Keratinocyte (primary cell): ENCODE results near the gene ARMC5. TPM values are rescaled to one million over a fixed set of nuclear protein-coding genes. Genes with fewer than 3 reads are reported as not detected.

Experiments used
- DNase-seq: peaks from one replicate; pipeline ENCODE4 v3.0.0-alpha.2; 2011; ENCODE audit warnings: low read depth, missing footprints, low spot score
- FAIRE-seq: peaks from 2 replicates; lab custom pipeline; 2011; peaks lifted over from hg19 to GRCh38; lab: Jason Lieb, UNC
- H2AFZ ChIP-seq: 2 replicates; pipeline ENCODE4 v1.6.0; 2012; ENCODE audit warnings: low read length, control low read depth, inconsistent platforms; ENCODE audit not compliant: control insufficient read depth
- H3K27ac ChIP-seq: 2 replicates; pipeline ENCODE4 v1.5.1; 2011; ENCODE audit warnings: low read length; ENCODE audit not compliant: control insufficient read depth, insufficient read depth
- H3K27me3 ChIP-seq: 3 replicates; pipeline ENCODE4 v1.6.0; 2011; ENCODE audit warnings: low read length; ENCODE audit not compliant: control insufficient read depth, insufficient read depth; ENCODE audit errors: extremely low read depth
- H3K36me3 ChIP-seq, 2 experiments: 2 replicates in 1 of 2; 3 replicates in 1 of 2; pipeline ENCODE4 v1.5.1; 2011; ENCODE audit warnings: low read length in 2 of 2, mild to moderate bottlenecking in 1 of 2; ENCODE audit not compliant: control insufficient read depth in 2 of 2, insufficient read depth in 2 of 2; ENCODE audit errors: extremely low read depth in 1 of 2
- H3K4me1 ChIP-seq: 3 replicates; pipeline ENCODE4 v1.5.1; 2011; ENCODE audit warnings: low read length; ENCODE audit not compliant: control insufficient read depth, insufficient read depth; ENCODE audit errors: extremely low read depth
- H3K4me2 ChIP-seq: 3 replicates; pipeline ENCODE4 v1.6.0; 2011; ENCODE audit warnings: low read depth, low read length; ENCODE audit not compliant: control insufficient read depth, insufficient read depth; ENCODE audit errors: extremely low read depth
- H3K4me3 ChIP-seq, 3 experiments: fragments of 200-600 bp in 1 of 3; sonication (generic) in 1 of 3; 2 replicates in 2 of 3; 3 replicates in 1 of 3; pipeline ENCODE4 v1.5.1; 2011 to 2016; ENCODE audit warnings: low read length in 3 of 3, mild to moderate bottlenecking in 3 of 3, control low read depth in 2 of 3, inconsistent platforms in 1 of 3, low read depth in 1 of 3, mixed read lengths in 1 of 3, mixed run types in 1 of 3, moderate library complexity in 1 of 3; ENCODE audit not compliant: control insufficient read depth in 2 of 3, insufficient read depth in 2 of 3; ENCODE audit errors: extremely low read depth in 1 of 3
- H3K79me2 ChIP-seq: 2 replicates; pipeline ENCODE4 v1.6.0; 2012; ENCODE audit warnings: low read length; ENCODE audit not compliant: control insufficient read depth, insufficient read depth
- H3K9ac ChIP-seq: 3 replicates; pipeline ENCODE4 v1.6.0; 2011; ENCODE audit warnings: low read length; ENCODE audit not compliant: control insufficient read depth, insufficient read depth; ENCODE audit errors: extremely low read depth
- H3K9me1 ChIP-seq: 3 replicates; pipeline ENCODE4 v1.6.0; 2011; ENCODE audit warnings: low read length; ENCODE audit not compliant: control insufficient read depth, insufficient read depth; ENCODE audit errors: extremely low read depth
- H3K9me3 ChIP-seq: 2 replicates; pipeline ENCODE4 v1.5.1; 2012; ENCODE audit warnings: low read depth, low read length; ENCODE audit not compliant: control insufficient read depth
- H4K20me1 ChIP-seq: 3 replicates; pipeline ENCODE4 v1.6.0; 2011; ENCODE audit warnings: low read length; ENCODE audit not compliant: control insufficient read depth, insufficient read depth; ENCODE audit errors: extremely low read depth
- EZH2 ChIP-seq: IDR thresholded peaks from one replicate; pipeline ENCODE4 v1.6.1; 2012; ENCODE audit warnings: inconsistent platforms, mild to moderate bottlenecking, low read length, moderate library complexity
- dilution Hi-C: fragments of 300-500 bp; cut with MboI; formaldehyde crosslinking; loops from one replicate; pipeline ENCODE4 v1.7.0; 2020; ENCODE audit warnings: low sequenced_read_pairs; ENCODE audit not compliant: extremely low pct_ligation_motif_present
- polyA plus RNA-seq, 5 experiments: library from polyadenylated mRNA; depleted of rRNA in 3 of 5; stranded (reverse) in 3 of 5; stranded (forward) in 1 of 5; unstranded in 1 of 5; fragments of >200 nt; gene quantifications; 1 replicate in 1 of 5; 2 replicates in 3 of 5; 3 replicates in 1 of 5; pipeline versions ENCODE4 v1.2.1 to v1.2.3, GENCODE V29; 2011 to 2012; ENCODE audit warnings: missing spikeins in 2 of 5, low read depth in 1 of 5, low replicate concordance in 1 of 5
- TF ChIP-seq, protein P1 (sequence below), 3 experiments: IDR thresholded peaks in 1 of 3; conservative IDR thresholded peaks in 1 of 3; optimal IDR thresholded peaks in 1 of 3; 2 replicates in 2 of 3; 3 replicates in 1 of 3; pipeline versions ENCODE3 to v1.5.1; 2011; ENCODE audit warnings: low read length in 3 of 3, mild to moderate bottlenecking in 3 of 3, moderate library complexity in 2 of 3, control low read depth in 1 of 3, inconsistent platforms in 1 of 3; ENCODE audit not compliant: insufficient read depth in 2 of 3; ENCODE audit errors: extremely low read depth in 1 of 3

ARMC5 gene
- polyA plus RNA-seq, 1 donor (not counting 4 experiments of a cell fraction or from before 2014, with no cell fraction given), result 3.0 TPM

GRCh38 chr16:31473264-31473984 is 14.1 kb downstream of the ARMC5 start:
- Histone ChIP-seq H3K4me2 (no peak overlapping the region), H3K9me3 (no peaks in the 10 kb centered on the region), H3K9me1 (no peaks in the 10 kb centered on the region), H2AFZ (no peak overlapping the region), H3K4me3 (no peak overlapping the region), H3K36me3 (peaks cover 0 to 3% of the 10 kb centered on the region in 2 experiments), H3K27ac (no peak overlapping the region), H3K4me1 (peaks cover 5% of the 10 kb centered on the region), H3K79me2 (no peaks in the 10 kb centered on the region), H3K27me3 (no peaks in the 10 kb centered on the region), H4K20me1 (no peaks in the 10 kb centered on the region), H3K9ac (no peak overlapping the region)
- FAIRE-seq (no peak), DNase-seq (no peak)
- no peak for TF ChIP-seq EZH2
- TF ChIP-seq, protein P1, sequence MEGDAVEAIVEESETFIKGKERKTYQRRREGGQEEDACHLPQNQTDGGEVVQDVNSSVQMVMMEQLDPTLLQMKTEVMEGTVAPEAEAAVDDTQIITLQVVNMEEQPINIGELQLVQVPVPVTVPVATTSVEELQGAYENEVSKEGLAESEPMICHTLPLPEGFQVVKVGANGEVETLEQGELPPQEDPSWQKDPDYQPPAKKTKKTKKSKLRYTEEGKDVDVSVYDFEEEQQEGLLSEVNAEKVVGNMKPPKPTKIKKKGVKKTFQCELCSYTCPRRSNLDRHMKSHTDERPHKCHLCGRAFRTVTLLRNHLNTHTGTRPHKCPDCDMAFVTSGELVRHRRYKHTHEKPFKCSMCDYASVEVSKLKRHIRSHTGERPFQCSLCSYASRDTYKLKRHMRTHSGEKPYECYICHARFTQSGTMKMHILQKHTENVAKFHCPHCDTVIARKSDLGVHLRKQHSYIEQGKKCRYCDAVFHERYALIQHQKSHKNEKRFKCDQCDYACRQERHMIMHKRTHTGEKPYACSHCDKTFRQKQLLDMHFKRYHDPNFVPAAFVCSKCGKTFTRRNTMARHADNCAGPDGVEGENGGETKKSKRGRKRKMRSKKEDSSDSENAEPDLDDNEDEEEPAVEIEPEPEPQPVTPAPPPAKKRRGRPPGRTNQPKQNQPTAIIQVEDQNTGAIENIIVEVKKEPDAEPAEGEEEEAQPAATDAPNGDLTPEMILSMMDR (optimal IDR thresholded peaks at IDR 0.05 in 1 of 3, IDR thresholded peaks at IDR 0.05 in 1 of 3, conservative IDR thresholded peaks at IDR 0.05 in 1 of 3; ENCODE audit: extremely low read depth in 1 of 3, insufficient read depth in 2 of 3, low read length in 3 of 3), result no peak
- dilution Hi-C loops, result no loop called here

- FAIRE-seq, result no peak
- DNase-seq, result no peak
Observed at GRCh38 chr16:31474173-31474714, 14.9 kb downstream of the ARMC5 start.

More at GRCh38 chr16:31474173-31474714, 14.9 kb downstream of the ARMC5 start:
- dilution Hi-C loops, result no loop called here
- Histone ChIP-seq H3K36me3 (peaks cover 0 to 3% of the 10 kb centered on the region in 2 experiments), H3K9me1 (no peaks in the 10 kb centered on the region), H3K4me3 (no peak overlapping the region), H3K9ac (no peak overlapping the region), H3K4me2 (no peak overlapping the region), H3K79me2 (no peaks in the 10 kb centered on the region), H3K4me1 (peaks cover 5% of the 10 kb centered on the region), H3K27me3 (no peaks in the 10 kb centered on the region), H4K20me1 (no peaks in the 10 kb centered on the region), H2AFZ (no peak overlapping the region), H3K27ac (no peak overlapping the region), H3K9me3 (no peaks in the 10 kb centered on the region)
- TF ChIP-seq, protein P1 (optimal IDR thresholded peaks at IDR 0.05 in 1 of 3, IDR thresholded peaks at IDR 0.05 in 1 of 3, conservative IDR thresholded peaks at IDR 0.05 in 1 of 3; ENCODE audit: extremely low read depth in 1 of 3, insufficient read depth in 2 of 3, low read length in 3 of 3), result no peak
- no peak for TF ChIP-seq EZH2
